Stimulated activated CD4-positive, alpha-beta T cell treated with anti-CD3 and anti-CD28 coated beads, Interleukin-4, amount 100 ng/mL, for 24 hours (primary cell): ENCODE results near the gene CRYBG1.

Source experiments
- DNase-seq: peaks from one replicate; pipeline ENCODE4 v3.0.0-alpha.2; 2020

Gene CRYBG1

DNA sequence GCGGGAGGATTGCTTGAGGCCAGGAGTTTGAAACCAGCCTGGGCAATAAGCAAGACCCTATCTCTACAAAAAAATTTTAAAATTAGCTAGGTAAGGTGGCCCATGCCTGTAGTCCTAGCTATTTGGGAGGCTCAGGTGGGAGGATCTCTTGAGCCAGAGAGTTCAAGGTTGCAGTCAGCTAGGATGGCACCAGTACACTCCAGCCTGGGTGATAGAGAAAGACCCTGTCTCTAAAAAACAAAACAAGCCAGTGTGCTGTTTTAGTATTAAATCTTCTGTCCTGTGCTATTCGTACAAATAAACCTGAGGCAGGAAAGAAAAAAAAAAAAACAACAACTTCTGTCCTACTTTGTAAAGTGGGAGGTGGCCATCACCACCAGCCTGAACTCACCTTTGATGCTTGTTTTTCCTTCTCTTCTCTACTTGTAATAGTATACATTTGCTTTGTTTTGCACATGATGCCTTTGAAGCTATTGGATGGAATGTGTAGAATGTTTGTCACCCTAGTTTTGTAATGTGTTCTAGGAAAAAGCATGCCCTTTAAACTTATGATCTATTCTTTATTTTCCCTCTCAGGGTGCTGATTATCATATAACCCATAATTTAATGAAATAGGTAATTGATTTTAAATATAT, 102.5 kb downstream of the CRYBG1 start:
- DNase-seq = no peak

DNA sequence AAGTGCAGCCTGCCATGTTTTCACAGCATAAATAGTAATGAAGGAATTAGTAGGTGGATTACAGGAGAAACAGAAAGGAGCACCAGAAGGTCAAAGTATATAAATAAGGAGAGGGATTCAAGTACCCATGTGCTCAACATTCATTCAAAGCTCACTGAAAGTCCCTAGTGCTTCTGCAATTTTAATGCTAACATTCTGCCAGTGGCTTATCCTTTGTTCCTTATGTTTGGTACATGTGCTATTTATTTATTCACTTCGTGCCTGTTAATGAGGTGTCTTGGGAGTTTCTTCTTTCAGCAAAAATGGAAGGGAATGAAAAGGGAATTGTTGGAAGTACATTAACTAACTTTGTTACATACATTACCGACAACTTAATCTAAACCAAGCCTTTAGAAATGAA, 105.7 kb downstream of the CRYBG1 start:
- DNase-seq = no peak

DNA sequence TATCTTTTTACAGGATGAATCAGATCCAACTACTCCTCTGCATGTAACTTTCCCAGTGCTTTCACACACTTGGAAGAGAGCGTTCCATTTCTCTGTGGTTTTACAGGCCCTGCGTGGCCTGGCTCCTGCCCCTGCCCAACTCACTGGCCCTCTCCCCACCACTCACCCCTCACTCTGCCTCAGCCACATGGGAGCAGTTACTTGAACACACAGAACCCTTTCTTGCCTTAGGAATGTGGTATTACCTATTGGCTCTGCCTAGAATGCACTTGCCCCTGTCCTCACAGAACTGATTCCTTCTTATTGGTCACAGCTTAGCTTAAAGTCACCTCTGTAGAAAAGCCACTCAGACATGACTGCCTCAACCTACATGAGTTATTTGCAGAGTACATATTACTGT, 108.4 kb downstream of the CRYBG1 start:
- DNase-seq = no peak

DNA sequence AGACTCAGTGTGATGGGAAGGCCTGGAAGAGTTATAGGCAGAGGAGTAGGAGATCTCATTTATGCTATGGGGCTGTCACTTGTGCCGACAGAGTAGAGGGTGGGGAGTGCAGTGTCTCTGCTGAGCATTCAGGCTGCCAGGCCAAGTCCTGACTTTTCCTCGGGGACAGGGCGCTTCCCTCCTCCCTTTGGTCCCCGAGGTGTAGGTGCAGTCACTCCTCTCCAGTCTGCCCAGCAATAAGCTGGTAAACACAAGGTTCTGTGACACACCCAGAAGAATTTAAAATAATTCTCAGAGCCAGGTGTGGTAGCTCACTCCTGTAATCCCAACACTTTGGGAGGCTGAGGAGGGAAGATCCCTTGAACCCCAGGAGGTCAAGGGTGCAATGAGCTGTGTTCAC, 109.4 kb downstream of the CRYBG1 start:
- DNase-seq = no peak

DNA sequence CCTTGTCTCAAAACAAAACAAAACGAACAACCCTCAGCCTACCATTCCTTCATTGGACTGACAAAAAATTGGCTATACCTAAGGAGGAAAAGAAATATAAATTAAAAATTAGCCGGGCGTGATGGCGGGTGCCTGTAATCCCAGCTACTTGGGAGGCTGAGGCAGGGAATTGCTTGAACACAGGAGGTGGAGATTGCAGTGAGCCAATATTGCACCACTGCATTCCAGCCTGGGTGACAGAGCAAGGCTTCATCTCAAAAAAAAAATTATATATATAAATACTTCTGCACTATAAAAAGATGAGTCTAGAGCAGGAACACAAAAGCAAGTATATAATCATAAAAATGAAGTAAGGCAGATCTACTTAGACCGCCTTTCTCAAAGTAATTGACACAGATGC, 109.8 kb downstream of the CRYBG1 start:
- DNase-seq = no peak

DNA sequence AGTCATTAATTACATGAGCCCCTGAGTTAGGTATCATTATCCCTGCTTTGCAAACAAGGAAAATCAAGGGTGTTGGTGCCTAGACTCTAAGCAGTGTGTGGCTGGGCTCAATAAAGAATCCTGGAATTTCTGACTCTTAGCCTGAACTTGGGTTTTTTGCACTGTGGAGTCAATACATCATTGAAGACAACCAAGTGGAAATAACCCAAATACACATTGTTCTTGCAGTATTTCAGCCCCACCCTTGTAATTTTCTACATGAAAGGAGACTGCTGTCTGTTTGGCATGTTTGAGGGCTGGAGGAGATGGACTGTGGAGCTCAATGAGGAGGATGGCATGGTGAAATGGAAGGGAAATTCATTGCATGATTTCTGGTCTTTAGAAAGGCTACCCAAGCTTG, 110.3 kb downstream of the CRYBG1 start:
- no peak for DNase-seq

DNA sequence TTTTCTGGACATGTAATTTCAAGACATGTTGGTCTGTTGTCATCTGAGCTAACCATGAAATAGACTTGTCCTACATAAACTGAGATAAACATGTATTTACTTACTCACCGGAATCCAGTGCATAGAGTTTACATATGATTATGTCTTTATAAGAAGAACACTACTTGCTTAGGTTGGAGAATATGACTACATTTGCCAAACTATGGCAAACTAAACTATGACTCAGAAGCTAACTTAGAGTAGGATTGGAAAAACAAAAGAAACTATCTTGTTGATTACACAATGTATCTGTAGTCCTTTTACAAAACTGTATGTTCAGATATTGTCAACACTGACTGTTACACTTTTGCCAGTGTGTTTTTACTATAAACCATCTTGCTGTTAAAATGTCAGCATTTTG, 113.3 kb downstream of the CRYBG1 start:
- no peak for DNase-seq

DNA sequence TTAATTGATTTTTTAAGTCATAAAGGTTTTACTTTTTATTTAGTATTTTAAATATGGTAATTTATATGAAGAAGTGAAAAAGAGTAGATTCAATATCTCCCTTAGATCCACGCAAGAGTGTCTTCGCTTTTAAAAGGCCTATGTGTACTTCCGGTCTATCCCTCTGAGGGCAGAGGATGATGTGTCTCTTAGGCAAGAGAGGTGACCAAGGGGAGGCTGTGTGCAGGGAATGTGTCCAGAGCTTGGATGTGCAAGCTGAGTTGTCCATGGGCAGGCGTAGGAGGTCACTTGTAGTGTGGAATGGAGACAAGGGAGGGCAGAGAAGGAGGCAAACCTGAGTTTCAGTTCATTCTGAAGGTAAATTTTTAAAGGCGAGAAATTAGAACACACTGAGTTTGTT, 113.9 kb downstream of the CRYBG1 start:
- DNase-seq = no peak

DNA sequence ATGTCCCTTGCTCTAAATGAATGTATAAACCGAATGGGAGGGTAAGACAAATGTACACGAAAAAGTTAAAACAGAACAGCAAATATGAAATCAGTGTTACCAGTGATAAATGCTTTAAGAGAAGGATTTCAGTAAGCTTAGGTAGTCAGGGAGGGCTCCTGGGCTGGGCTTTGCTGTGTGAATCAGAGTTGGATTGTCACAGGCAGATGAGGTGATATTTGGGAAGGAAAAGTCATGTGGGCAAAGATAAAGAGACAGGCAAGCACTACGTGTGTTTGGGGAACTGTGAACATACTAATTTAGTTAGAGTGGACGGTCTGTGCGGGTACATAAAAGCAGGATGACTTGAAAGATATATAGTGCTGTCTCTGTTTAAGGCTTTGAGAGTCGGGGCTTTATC, 114.8 kb downstream of the CRYBG1 start:
- DNase-seq = no peak

DNA sequence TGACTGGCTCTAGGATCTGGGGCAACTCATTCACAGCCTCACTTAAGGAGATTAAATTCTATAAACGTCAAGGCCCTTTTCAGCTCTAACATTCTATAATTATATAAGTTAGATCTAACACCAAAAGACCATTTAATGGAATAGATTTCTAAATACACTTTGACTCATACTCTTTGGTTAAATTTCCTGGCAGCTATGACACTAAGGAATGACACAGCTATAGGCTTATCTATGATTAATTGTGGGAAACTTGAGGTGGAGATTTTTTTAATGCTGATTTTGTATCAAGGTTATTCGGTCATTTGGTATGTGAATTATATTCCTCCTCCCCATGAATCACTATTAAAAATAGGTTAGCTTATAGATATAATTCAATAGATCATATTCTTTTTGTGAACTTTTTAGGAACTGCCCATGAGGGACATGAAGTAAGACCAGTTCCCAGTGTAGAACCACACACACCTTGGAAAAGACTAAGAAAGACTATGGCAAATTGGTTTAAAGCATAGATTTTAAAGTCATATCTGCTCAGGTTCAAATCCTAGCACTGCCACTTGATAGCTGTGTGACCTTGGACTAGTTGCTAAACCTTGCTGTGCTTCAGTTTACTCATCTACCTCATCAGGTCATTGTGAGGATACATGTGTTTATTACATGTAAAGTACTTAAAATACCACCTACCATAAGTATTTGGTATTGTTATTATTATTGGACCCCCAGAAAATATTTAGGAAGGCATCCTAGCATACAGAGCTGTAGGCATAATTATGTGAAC, 116.0 kb downstream of the CRYBG1 start:
- DNase-seq = no peak

DNA sequence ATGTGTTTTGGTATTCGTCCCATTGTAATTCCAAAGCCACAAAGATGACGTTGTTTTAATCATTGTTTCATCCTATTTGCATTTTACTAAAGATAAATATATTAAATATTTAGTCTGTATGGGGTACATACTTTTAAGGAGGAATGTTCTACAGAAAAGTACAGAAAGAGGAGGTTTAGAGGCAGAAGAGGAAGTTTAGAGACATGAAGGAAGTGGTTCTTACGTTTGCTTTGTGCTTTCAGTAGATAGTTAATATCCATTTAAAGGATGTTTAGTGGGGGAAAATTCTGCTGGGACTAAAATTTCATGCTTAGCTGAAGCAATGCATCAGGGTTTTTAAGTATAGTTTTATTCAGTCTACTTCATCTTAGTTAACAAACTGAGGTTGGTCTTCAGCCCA, 116.6 kb downstream of the CRYBG1 start:
- DNase-seq = no peak

DNA sequence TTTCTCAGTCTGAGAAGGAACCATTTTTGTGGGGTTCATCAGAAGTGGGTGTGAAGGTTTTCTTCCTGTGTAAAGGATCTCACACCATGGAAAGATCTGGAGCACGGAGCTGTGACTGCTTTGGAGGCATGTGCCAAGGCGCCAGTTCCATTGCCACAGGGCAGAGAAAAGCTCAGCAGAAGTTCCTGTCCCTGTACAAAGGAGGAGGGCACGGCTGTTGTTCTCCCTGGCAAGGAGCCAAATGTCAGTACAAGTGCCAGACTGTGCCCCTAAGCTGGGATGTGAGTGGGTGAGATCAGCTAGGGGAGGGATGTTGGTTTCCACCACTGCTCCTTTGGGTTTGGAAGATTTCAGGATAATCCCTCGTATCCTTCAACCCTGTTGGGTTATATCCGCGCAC, 117.3 kb downstream of the CRYBG1 start:
- no peak for DNase-seq

DNA sequence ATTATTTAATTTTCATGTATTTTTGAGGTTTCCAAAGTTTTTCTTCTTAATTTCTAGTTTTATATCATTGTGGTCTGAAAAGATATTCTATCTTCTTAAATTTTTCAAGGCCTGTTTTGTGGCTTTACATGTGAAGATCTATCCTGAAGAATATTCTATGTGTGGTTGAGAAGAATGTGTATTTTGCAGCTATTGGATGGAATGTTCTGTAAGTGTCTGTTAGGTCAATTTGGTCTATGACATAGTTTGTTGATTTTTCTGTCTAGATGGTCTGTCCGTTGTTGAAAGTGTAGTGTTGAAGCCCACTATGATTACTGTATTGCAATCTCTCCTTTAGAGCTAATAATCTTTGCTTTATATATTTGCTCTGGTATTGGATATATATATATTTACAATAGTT, 125.7 kb downstream of the CRYBG1 start:
- no peak for DNase-seq

DNA sequence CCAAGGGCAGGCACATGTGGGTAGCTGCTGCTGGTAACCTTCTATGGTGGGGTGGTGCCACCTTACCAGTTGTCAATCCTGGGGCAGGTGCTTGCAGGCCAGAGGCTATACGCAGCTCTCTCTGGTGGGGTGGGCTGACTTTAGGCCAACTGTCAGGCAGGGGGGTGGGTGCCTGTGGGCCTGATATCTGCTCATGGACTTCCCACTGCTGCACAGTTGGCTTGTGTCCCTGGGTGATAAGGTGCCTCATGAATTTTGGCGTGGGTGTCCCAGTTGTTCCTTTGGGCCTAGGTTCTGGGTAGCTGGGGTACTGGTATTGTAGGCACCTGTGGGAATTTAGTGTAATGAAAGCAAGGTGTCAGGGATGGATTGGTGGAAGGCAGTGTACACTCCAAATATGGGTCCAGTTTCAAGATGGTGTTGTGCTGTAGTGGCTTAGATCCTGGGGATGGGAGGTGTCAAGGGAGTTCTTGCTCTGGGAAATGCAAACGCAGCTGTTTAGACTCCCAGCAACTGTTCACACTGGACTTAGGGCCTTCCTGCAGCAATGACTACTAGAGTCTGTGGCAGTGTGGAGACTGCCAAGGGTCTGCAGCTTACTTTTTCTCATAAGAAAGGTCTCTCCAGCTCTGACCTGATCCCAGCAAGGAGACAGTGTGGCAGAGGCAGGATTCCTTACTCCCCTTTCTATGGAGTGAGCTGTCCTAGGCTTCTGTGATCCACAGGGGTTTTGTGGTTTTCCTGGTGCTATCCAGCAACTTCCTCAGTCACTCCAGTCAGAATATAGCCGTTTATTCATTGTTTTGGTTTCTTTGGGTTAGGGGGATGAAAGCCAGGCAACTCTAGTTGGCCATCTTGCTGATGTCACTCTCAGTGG, 128.2 kb downstream of the CRYBG1 start:
- no peak for DNase-seq

DNA sequence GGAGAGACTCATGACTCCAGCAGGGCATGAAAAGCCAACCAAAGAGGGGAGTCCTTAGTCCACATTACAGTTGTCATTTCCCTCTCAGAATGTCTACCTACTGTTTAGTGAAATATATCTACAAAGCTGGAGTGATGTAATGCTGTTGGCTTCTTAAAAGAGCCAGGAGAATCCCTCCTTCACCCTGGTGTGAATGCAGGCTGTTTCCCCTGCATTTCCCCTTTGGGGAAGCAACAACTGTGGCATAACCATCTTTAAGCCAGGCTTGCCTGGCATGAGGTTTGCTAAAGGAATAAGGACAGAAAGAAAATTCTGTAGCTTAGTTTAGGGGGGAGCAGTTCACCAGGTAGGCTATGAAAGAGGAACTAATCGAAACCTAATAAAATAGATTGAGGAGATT, 129.5 kb downstream of the CRYBG1 start:
- no peak for DNase-seq

DNA sequence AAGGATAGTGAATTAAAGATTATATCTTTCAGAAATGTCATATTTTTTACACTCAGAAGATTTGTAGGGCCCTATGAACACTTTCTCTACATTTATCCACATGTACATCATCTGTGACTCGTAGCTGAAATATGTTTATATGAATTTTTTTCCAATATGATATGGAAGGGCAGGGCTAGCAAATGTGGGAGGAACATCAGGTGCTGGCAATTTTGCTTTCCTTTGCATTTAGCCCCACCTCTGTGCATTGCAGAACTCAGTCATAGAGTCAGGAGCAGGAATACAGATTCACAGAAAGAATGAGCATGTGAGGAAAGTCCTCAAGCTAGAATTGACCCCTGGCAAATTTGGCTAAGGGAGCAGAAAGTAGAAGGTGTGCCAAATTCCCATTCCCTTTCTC, 129.9 kb downstream of the CRYBG1 start:
- DNase-seq = no peak

DNA sequence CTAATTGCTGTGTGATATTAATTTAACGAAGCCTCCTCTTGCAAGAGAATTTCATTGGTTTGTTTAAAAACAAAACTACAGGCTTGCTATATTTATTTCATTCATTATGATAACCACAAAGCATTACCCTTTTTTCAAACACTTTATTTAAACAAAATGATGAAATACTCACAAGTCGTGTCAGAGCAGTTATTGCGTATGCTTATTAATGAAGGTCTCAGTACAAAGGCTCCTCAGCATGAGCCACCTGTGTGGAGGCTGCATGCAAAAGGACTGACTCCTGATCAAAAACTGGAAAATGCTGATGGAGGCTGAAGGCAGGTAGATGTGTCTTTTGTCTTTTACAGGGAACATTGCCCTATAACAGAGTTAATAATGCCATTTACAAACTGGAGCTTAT, 130.5 kb downstream of the CRYBG1 start:
- no peak for DNase-seq

DNA sequence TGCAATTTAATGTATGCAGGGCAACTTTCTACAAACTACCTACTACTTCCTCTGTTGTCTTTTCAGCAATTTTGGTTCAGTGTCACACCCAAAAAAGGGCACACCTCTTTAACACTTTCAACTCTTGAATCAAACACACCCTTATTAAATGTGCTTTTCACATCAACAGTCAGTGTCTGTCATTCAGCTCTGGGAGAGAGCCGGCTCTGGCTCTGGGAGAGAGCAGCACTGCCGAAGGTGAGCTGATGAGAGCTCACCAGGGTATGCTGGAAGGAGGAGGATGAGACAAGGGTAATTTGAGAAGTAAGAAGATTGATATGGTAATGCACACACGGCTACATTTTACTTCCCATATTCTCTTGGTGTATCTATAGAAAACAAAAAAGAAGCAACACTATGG, 134.5 kb downstream of the CRYBG1 start:
- DNase-seq = no peak

DNA sequence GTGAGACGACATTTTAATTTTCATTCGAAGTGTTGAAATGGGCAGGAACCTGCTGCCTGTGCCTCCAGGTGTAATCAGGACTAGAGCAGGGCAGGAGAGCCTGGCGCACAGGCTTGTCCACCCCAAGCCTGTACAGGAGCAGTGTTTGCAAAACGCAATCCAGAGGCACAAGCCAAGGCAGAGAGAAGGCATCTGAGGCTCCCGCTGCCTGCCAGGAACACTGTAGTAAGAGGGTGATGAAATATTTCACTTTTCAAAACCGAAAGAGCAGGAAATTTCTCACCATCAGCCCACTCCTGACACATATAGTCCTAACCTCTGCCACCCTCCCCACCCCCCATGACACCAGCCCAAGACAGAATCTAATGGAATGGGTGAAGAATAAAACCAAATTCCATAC, 136.3 kb downstream of the CRYBG1 start:
- DNase-seq = no peak

DNA sequence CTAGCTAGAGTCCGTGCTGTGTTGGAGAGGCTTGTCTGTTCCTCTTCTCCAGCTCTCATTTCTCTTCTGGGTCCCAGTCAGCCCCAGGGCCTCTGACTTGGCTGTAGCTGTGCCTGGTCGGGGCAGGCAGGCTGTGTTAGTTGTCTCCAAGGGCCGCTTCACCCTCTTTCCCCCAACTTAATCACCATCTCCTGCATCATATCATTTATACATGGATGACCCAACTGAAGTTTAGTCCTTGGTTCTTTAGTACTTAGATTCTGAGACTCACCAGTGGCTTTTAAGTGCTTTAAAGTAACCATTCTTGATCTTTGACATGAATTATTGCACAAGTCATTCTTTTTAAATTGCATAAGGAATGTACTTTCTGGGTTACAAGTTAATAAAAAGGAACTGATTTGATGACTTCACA, 141.4 kb downstream of the CRYBG1 start:
- DNase-seq = no peak

DNA sequence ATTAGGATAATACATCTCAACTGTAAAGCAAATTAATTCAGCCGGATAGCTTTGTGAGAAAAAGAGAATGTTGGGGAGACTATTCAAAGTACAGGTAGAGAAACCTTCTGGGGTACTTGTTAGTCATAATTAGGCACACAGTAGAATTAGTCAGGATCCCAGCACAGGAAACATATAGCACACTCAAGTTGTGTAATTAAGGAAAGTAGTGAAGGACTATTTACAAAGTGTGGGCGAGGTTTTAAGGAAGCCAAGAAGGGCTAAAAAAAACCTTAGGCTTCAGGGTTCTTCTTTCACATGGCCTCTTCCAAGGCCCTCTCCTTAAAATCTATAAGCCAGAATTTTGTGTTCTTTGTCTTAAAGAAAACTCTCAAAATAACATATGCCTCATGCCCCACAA, 142.0 kb downstream of the CRYBG1 start:
- DNase-seq = no peak

DNA sequence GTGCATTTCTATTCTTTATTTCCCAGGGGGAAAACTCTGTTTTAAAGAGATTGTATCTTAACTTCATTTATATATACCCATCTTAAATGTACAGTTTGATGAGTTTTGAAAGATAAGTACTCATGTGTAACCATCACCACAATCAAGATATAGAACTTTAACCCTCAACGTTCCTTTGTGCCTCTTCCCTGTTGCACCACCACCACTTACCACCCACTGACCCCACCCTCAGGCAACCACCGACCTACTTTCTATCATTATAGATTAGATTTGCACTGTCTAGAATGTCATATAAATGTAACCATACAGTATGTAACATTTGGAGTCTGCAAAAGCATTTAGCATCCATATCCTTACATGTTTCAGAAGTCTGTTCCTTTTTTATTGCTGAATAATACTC, 147.8 kb downstream of the CRYBG1 start:
- no peak for DNase-seq

DNA sequence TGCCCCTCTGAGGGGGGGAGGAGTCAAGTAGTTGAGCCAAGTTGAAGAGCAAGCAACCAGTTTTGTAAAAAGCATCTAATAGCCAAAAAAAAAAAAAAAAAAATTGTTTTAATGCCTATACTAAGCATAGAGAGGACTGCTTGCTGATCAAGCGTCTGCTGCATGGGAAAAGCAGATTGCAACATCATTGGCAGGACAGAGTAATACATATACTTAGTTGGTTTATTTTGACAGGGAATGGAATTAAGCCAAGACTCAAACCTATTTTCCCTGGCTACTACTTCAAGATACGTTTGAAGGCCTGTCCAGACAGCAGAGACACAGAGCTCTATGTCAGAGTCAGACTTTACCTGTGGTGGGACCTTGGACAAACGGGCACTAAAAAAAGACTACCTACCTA, 148.3 kb downstream of the CRYBG1 start:
- no peak for DNase-seq
